Measurements from ENCODE around the gene PPFIBP2. TPM values are rescaled to one million over a fixed set of nuclear protein-coding genes. Genes with fewer than 3 reads are reported as not detected.

PPFIBP2 gene
- total RNA-seq, 2 experiments from 2014 or later: 7.8 to 10.0 TPM

GRCh38 chr11:7552666-7553065, 38.9 kb downstream of the PPFIBP2 start:
- Mint-ChIP-seq H3K4me3 (no peak overlapping the region), H3K9me3 (ENCODE audit: low read depth) (no peaks in the 10 kb centered on the region), H3K27ac (no peak overlapping the region), H3K36me3 (no peaks in the 10 kb centered on the region), H3K27me3 (peaks cover 2% of the 10 kb centered on the region), H3K4me1 (no peaks in the 10 kb centered on the region)
- DNase-seq: no peak
- CTCF ChIA-PET: no interaction called here
- no peak for ATAC-seq

DNA sequence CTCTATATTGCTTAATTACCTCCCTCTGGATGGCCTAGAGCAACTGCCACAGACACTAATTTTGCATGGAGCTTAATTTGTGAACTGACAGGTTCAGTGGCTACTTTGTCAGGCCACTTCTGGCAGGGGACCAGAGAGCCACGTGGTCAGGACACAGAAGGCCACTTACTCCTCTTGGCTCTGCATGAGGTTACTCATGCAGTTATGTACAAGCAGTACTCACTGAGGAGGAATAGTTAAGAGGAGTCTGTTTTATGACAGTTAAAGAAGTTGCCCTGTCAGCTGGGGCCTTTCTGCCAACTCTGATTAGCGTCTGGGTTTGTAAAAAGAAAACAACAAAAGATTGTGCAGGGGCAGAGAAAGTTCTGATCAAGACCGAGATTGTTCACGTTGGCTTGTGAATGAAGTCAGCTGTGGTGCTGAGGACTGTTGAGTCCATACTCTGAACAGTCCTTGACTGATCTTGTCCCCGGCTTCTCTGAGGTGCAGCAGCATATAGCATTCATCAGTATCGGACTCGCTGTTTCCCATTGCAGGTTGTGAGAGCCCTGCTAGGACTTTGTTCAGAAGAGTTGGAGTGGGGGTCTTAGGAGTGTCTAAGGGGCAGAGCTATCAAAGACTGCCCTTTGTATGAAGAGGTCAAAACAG, 41.4 kb downstream of the PPFIBP2 start:
- Mint-ChIP-seq H3K36me3 (no peaks in the 10 kb centered on the region), H3K27me3 (peaks cover 2% of the 10 kb centered on the region), H3K4me1 (no peaks in the 10 kb centered on the region), H3K27ac (no peak overlapping the region), H3K9me3 (ENCODE audit: low read depth) (no peaks in the 10 kb centered on the region), H3K4me3 (no peak overlapping the region)
- no peak for DNase-seq
- no peak for ATAC-seq
- CTCF ChIA-PET: interaction anchor here (0.9 to 1.5 kb wide), 2 partner anchors 16 to 110 kb away, joined by 3 read pairs; no protein-coding TSS in a partner anchor

GRCh38 chr11:7558046-7558445, 44.2 kb downstream of the PPFIBP2 start:
- no peak for ATAC-seq
- Mint-ChIP-seq H3K27me3 (peaks cover 2% of the 10 kb centered on the region), H3K27ac (no peak overlapping the region), H3K4me1 (no peaks in the 10 kb centered on the region), H3K36me3 (no peaks in the 10 kb centered on the region), H3K9me3 (ENCODE audit: low read depth) (no peaks in the 10 kb centered on the region), H3K4me3 (no peak overlapping the region)
- DNase-seq: no peak
- CTCF ChIA-PET: interaction anchor here (2.9 kb wide), 1 partner anchor 13 kb away, joined by 9 read pairs; no protein-coding TSS in a partner anchor

DNA sequence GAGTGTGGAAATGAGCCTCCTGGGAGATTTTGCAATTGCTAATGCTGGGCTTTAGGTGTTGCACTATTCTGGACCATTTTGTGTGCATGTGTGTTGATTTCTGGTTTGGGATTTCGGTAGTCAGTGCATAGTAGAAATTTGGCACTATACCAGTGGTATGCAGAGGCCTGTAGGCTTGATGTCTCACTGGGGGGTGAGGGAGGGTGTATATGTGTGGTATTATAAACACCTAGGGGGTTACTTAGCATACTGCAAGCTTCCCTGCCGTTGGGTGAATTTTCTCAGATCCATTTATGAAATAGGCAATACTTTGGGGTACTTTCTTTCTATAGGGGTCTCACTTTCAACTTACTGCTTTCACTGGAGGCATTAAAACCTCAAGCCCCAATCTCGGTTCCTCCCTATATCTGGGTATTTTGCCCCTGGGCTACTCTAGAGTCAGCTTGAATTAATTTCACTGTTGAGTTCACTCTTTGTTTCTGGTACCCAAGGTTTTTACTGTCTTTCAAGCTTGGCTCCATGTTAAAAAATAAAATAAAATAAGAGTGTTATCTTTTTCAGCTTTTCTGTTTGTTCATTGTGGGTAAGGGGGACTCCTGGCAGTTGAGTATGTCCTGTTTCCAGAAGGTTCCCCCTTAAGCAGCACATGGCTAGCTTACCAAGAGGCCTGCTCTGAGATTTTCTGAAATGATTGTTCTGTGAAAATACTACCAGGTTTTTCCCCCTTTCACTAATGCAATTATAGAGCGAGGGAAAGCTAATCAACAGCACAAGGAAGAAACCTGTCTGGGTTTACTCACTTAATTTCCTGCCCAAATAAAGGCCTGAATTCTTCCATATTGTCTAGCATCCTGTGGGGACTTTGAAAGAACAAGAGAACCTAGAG, 45.8 kb downstream of the PPFIBP2 start:
- Mint-ChIP-seq H3K27me3 (peaks cover 2% of the 10 kb centered on the region), H3K4me1 (no peaks in the 10 kb centered on the region), H3K36me3 (no peaks in the 10 kb centered on the region), H3K27ac (no peak overlapping the region), H3K4me3 (no peak overlapping the region), H3K9me3 (ENCODE audit: low read depth) (no peaks in the 10 kb centered on the region)
- DNase-seq: no peak
- no peak for ATAC-seq
- CTCF ChIA-PET: interaction anchor here (2.9 kb wide), 1 partner anchor 11 kb away, joined by 9 read pairs; no protein-coding TSS in a partner anchor

DNA sequence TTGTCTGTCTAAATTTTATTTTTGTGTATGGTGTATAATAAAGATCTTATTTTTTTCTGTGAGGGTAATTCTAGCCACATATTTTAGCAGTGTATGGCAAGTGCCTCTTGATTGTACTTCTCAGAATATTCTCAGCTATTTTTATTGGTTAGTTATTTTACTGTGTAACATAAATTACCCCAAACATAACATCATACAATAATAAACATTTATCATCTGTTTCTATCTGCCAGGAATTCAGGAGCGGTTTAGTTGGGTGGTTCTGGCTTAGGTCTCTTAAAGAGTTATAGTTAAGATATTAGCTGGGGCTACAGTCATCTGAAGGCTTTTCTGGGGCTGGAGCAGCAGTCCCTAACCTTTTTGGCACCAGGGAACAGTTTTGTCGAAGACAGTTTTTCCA, 47.8 kb downstream of the PPFIBP2 start:
- Mint-ChIP-seq H3K27ac (no peak overlapping the region), H3K4me3 (no peak overlapping the region), H3K9me3 (ENCODE audit: low read depth) (no peaks in the 10 kb centered on the region), H3K27me3 (no peaks in the 10 kb centered on the region), H3K36me3 (no peaks in the 10 kb centered on the region), H3K4me1 (no peaks in the 10 kb centered on the region)
- ATAC-seq: no peak
- CTCF ChIA-PET: interaction anchor here (1.1 kb wide), 1 partner anchor 104 kb away, joined by 3 read pairs; no protein-coding TSS in a partner anchor
- no peak for DNase-seq

GRCh38 chr11:7563281-7563680, 49.5 kb downstream of the PPFIBP2 start:
- CTCF ChIA-PET: no interaction called here
- Mint-ChIP-seq H3K9me3 (ENCODE audit: low read depth) (no peaks in the 10 kb centered on the region), H3K4me3 (no peak overlapping the region), H3K4me1 (no peaks in the 10 kb centered on the region), H3K36me3 (no peaks in the 10 kb centered on the region), H3K27me3 (no peaks in the 10 kb centered on the region), H3K27ac (no peak overlapping the region)
- ATAC-seq (no peak), DNase-seq (no peak)

DNA sequence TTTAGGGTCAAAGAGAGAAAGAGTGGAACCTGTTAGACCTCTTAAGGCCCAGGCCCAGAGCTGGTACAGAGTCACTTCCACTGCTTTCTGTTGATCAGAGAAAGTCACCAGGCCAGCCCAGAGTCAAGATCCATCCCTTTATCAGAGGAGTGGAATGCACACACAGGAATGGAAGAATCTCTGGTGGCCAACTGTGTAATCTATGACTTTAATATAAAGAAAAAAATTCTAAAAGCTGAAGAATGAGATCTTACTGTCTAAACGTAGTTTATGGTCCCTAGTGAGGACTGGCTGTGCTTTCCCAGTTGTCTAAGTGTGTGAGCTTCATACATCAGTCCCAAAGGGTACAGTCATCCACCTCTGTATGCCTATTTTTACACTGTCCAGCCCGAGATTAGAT, 51.0 kb downstream of the PPFIBP2 start:
- DNase-seq (no peak), ATAC-seq (no peak)
- Mint-ChIP-seq H3K4me3 (no peak overlapping the region), H3K27me3 (no peaks in the 10 kb centered on the region), H3K4me1 (no peaks in the 10 kb centered on the region), H3K27ac (no peak overlapping the region), H3K9me3 (ENCODE audit: low read depth) (no peaks in the 10 kb centered on the region), H3K36me3 (no peaks in the 10 kb centered on the region)
- CTCF ChIA-PET: interaction anchor here (0.6 kb wide), 1 partner anchor 100 kb away, joined by 3 read pairs; no protein-coding TSS in a partner anchor

GRCh38 chr11:7567311-7567710, 53.5 kb downstream of the PPFIBP2 start:
- H3K36me3 Mint-ChIP-seq: no peaks in the 10 kb centered on the region
- ATAC-seq (no peak), DNase-seq (no peak)
- H3K4me1 Mint-ChIP-seq: no peaks in the 10 kb centered on the region
- H3K4me3 Mint-ChIP-seq: no peak overlapping the region
- peaks cover 2% of the 10 kb centered on the region for H3K27me3 Mint-ChIP-seq
- CTCF ChIA-PET: no interaction called here
- H3K9me3 Mint-ChIP-seq (ENCODE audit: low read depth): no peaks in the 10 kb centered on the region
- H3K27ac Mint-ChIP-seq: no peak overlapping the region

GRCh38 chr11:7569044-7569443, 55.2 kb downstream of the PPFIBP2 start:
- Mint-ChIP-seq H3K4me3 (no peak overlapping the region), H3K36me3 (no peaks in the 10 kb centered on the region), H3K4me1 (no peaks in the 10 kb centered on the region), H3K27me3 (peaks cover 2% of the 10 kb centered on the region), H3K27ac (no peak overlapping the region), H3K9me3 (ENCODE audit: low read depth) (no peaks in the 10 kb centered on the region)
- no peak for ATAC-seq
- DNase-seq: no peak
- CTCF ChIA-PET: no interaction called here

- H3K4me3 Mint-ChIP-seq: no peak overlapping the region
- peaks cover 2% of the 10 kb centered on the region for H3K4me1 Mint-ChIP-seq
- H3K27me3 Mint-ChIP-seq: peaks cover 7% of the 10 kb centered on the region
- DNase-seq (no peak), ATAC-seq (no peak)
- H3K36me3 Mint-ChIP-seq: no peaks in the 10 kb centered on the region
- H3K9me3 Mint-ChIP-seq (ENCODE audit: low read depth): no peaks in the 10 kb centered on the region
- H3K27ac Mint-ChIP-seq: no peak overlapping the region
- CTCF ChIA-PET: interaction anchor here (1.5 to 2.7 kb wide), 5 partner anchors 11 to 95 kb away, joined by 3 to 11 read pairs (median 9); no protein-coding TSS in a partner anchor
Measured at GRCh38 chr11:7570241-7570640, 56.4 kb downstream of the PPFIBP2 start.

DNA sequence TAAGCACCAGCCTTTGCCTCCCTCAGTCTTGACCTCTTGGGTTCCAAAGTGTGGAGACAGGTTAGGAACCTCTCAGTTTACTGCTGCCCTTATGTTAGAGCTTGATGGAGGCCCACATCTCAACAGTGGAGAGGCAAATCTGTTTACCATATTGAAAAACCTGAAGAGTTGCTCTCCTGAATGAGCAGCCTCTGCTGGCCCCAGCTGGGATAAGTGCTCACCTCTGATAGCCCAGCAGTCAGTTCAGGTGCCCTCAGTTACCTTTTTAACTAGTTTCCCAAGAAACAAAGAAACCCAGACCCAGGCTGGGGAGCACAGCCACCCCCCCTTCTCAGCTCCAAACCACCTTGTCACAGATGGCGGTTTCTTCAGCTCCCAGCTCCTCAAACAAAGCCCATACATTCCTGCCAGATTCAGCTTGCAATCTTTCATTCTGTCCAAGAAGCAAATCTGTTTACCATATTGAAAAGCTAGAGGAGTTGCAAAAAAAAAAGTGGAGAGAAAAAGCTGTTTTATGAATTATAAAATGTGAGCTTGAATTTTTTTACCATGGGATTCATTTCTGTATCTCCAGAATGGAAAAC, 57.2 kb downstream of the PPFIBP2 start:
- H3K36me3 Mint-ChIP-seq: no peaks in the 10 kb centered on the region
- H3K4me3 Mint-ChIP-seq: no peak overlapping the region
- no peaks in the 10 kb centered on the region for H3K9me3 Mint-ChIP-seq (ENCODE audit: low read depth)
- no peak for DNase-seq
- H3K27me3 Mint-ChIP-seq: peaks cover 7% of the 10 kb centered on the region
- CTCF ChIA-PET: interaction anchor here (0.7 to 2.7 kb wide), 11 partner anchors 11 to 95 kb away, joined by 3 to 11 read pairs (median 4); no protein-coding TSS in a partner anchor
- peaks cover 8% of the 10 kb centered on the region for H3K4me1 Mint-ChIP-seq
- H3K27ac Mint-ChIP-seq: no peak overlapping the region
- ATAC-seq: no peak

DNA sequence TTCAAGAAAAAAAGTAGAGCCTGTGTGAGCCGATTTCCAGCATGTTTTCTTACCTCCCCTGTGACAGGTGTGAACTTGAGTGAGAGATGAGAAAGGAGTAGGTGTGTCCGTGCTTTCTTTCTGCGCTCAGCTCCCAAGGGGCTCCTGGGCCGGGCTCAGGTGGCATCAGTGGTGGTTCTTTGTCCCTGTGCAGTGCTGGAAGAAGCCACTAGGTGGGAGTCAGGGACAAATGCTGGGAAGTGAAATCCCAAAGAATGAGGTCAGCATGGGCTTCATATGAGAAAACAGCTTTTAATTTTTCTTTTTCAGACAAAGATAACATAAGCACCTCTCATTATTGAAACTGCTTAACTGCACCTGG, 57.8 kb downstream of the PPFIBP2 start:
- H3K27ac Mint-ChIP-seq: no peak overlapping the region
- H3K9me3 Mint-ChIP-seq (ENCODE audit: low read depth): no peaks in the 10 kb centered on the region
- H3K4me3 Mint-ChIP-seq: no peak overlapping the region
- DNase-seq: no peak
- peaks cover 14% of the 10 kb centered on the region for H3K4me1 Mint-ChIP-seq
- H3K27me3 Mint-ChIP-seq: peaks cover 7% of the 10 kb centered on the region
- CTCF ChIA-PET: interaction anchor here (0.7 to 2.7 kb wide), 9 partner anchors 10 to 92 kb away, joined by 3 to 11 read pairs (median 4); no protein-coding TSS in a partner anchor
- no peak for ATAC-seq
- no peaks in the 10 kb centered on the region for H3K36me3 Mint-ChIP-seq

- no peaks in the 10 kb centered on the region for H3K36me3 Mint-ChIP-seq
- no peak overlapping the region for H3K27ac Mint-ChIP-seq
- ATAC-seq (no peak), DNase-seq (no peak)
- peaks cover 7% of the 10 kb centered on the region for H3K27me3 Mint-ChIP-seq
- no peaks in the 10 kb centered on the region for H3K9me3 Mint-ChIP-seq (ENCODE audit: low read depth)
- CTCF ChIA-PET: interaction anchor here (1.0 to 2.7 kb wide), 5 partner anchors 12 to 92 kb away, joined by 3 to 11 read pairs (median 6); no protein-coding TSS in a partner anchor
- H3K4me1 Mint-ChIP-seq: peaks cover 18% of the 10 kb centered on the region
- H3K4me3 Mint-ChIP-seq: no peak overlapping the region
Measured at GRCh38 chr11:7572001-7572712, 58.4 kb downstream of the PPFIBP2 start.
